Esophagus squamous epithelium (tissue), 4 donors: ENCODE results near the gene CAMTA1.

Experiments used
- POLR2A ChIP-seq, 4 donors: fragments of 450-650 bp; IDR thresholded peaks; one replicate each; pipeline ENCODE4 v1.6.1; 2017; ENCODE audit warnings: antibody characterized with exemption in 4 of 4, mild to moderate bottlenecking in 4 of 4, moderate library complexity in 3 of 4
- TF ChIP-seq, protein P1 (sequence below), 6 experiments: fragments of 450-650 bp in 4 of 6; fragments of 200-600 bp in 2 of 6; sonication (generic) in 2 of 6; IDR thresholded peaks; one replicate each; pipeline ENCODE4 v1.5.1; 2016 to 2019; ENCODE audit warnings: antibody characterized with exemption in 6 of 6, mild to moderate bottlenecking in 4 of 6, moderate library complexity in 4 of 6

DNA sequence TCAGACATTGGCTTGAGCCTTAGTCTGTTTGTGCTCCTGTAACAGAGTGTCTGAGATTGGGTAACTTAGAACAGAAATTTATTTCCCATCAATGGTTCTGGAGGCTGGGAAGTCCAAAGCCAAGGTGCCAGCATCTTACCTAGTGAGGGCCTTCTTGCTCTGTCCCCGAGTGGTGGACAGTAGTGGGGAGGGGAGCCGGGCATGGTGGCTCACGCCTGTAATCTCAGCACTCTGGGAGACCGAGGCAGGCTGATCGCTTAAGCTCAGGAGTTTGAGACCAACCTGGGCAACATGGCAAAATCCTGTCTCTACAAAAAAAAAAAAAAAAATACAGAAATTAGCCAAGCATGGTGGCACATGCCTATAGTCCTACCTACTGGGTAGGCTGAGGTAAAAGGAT, 649.3 kb downstream of the CAMTA1 start:
- TF ChIP-seq, protein P1, sequence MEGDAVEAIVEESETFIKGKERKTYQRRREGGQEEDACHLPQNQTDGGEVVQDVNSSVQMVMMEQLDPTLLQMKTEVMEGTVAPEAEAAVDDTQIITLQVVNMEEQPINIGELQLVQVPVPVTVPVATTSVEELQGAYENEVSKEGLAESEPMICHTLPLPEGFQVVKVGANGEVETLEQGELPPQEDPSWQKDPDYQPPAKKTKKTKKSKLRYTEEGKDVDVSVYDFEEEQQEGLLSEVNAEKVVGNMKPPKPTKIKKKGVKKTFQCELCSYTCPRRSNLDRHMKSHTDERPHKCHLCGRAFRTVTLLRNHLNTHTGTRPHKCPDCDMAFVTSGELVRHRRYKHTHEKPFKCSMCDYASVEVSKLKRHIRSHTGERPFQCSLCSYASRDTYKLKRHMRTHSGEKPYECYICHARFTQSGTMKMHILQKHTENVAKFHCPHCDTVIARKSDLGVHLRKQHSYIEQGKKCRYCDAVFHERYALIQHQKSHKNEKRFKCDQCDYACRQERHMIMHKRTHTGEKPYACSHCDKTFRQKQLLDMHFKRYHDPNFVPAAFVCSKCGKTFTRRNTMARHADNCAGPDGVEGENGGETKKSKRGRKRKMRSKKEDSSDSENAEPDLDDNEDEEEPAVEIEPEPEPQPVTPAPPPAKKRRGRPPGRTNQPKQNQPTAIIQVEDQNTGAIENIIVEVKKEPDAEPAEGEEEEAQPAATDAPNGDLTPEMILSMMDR (IDR thresholded peaks at IDR 0.05) = no peak
- TF ChIP-seq POLR2A (IDR thresholded peaks at IDR 0.05) = no peak
